HepG2 (cell line): ENCODE results near the gene TMTC2. TPM values are rescaled to one million over a fixed set of nuclear protein-coding genes. Genes with fewer than 3 reads are reported as not detected.

Experiments
- AKAP8 ChIP-seq: sonication (generic); formaldehyde crosslinking; IDR thresholded peaks from 2 replicates; pipeline ENCODE4 v1.5.1; 2020; ENCODE audit warnings: mild to moderate bottlenecking, missing genetic modification reagents
- CEBPZ ChIP-seq: IDR thresholded peaks from 2 replicates; pipeline ENCODE4 v1.6.1; 2012; ENCODE audit warnings: low read length, improper control_type of control experiment
- CTCF ChIP-seq: sonication (generic); formaldehyde crosslinking; IDR thresholded peaks from 2 replicates; pipeline ENCODE4 v1.5.0; 2020; ENCODE audit warnings: mild to moderate bottlenecking, missing genetic modification reagents, moderate library complexity
- FOXA1 ChIP-seq, 2 experiments: fragments of 450-650 bp in 1 of 2; sonication (generic) in 1 of 2; formaldehyde crosslinking in 1 of 2; IDR thresholded peaks; 2 replicates each; pipeline versions ENCODE4 v1.4.0 to v1.6.1; 2016 to 2020; ENCODE audit warnings: missing genetic modification reagents in 1 of 2
- FOXJ3 ChIP-seq: sonication (generic); formaldehyde crosslinking; IDR thresholded peaks from 2 replicates; pipeline ENCODE4 v1.4.0; 2020; ENCODE audit warnings: missing genetic modification reagents, mild to moderate bottlenecking, borderline replicate concordance
- SNRNP70 ChIP-seq: fragments of 200-400 bp; formaldehyde crosslinking; IDR thresholded peaks from 2 replicates; pipeline ENCODE4 v1.6.1; 2017; ENCODE audit warnings: mild to moderate bottlenecking, low read depth, low read length, moderate library complexity
- SP2 ChIP-seq: sonication (generic); formaldehyde crosslinking; IDR thresholded peaks from 2 replicates; pipeline ENCODE4 v1.5.1; 2020; ENCODE audit warnings: mild to moderate bottlenecking, missing genetic modification reagents
- YY1 ChIP-seq: IDR thresholded peaks from 2 replicates; pipeline ENCODE4 v1.6.1; 2011; ENCODE audit warnings: low read length, low read depth, moderate library complexity, mild to moderate bottlenecking; ENCODE audit not compliant: insufficient read depth, insufficient replicate concordance
- ZBED4 ChIP-seq: sonication (generic); formaldehyde crosslinking; IDR thresholded peaks from 2 replicates; pipeline ENCODE4 v1.4.0; 2020; ENCODE audit warnings: missing genetic modification reagents, borderline replicate concordance
- ZFP36 ChIP-seq: fragments of 150-350 bp; IDR thresholded peaks from 2 replicates; pipeline ENCODE4 v1.6.1; 2018; ENCODE audit warnings: borderline replicate concordance, low read length, low read depth; ENCODE audit not compliant: partially characterized antibody
- ZNF17 ChIP-seq: sonication (generic); formaldehyde crosslinking; IDR thresholded peaks from 2 replicates; pipeline ENCODE4 v1.5.0; 2020; ENCODE audit warnings: mild to moderate bottlenecking, missing genetic modification reagents
- ZNF276 ChIP-seq: sonication (generic); formaldehyde crosslinking; IDR thresholded peaks from 2 replicates; pipeline ENCODE4 v1.4.0; 2020; ENCODE audit warnings: mild to moderate bottlenecking, low read depth, missing genetic modification reagents
- ZNF792 ChIP-seq: IDR thresholded peaks from 2 replicates; pipeline ENCODE4 v1.6.1; 2016
- polyA plus RNA-seq, 8 experiments: library from polyadenylated mRNA; depleted of rRNA in 3 of 8; stranded (reverse) in 7 of 8; unstranded in 1 of 8; fragments of >200 nt; fragmentation: Illumina TruSeq in 4 of 8; extraction: Trizol in 4 of 8; gene quantifications; 2 replicates each; pipeline versions ENCODE4 v1.2.1 to v1.2.3, GENCODE V29; 2011 to 2016; ENCODE audit warnings: low read depth in 4 of 8, missing spikeins in 1 of 8, mixed read lengths in 1 of 8; ENCODE audit not compliant: insufficient read depth in 1 of 8
- total RNA-seq, 5 experiments: library from RNA; depleted of rRNA; stranded (reverse); fragments of >200 nt; fragmentation: Illumina TruSeq; extraction: Trizol; gene quantifications; 2 replicates each; pipeline ENCODE4 v1.2.3, GENCODE V29; 2016; ENCODE audit warnings: low read depth in 1 of 5
- TF ChIP-seq, protein P1 (sequence below): sonication (generic); formaldehyde crosslinking; IDR thresholded peaks from 2 replicates; pipeline ENCODE4 v1.4.0; 2020; ENCODE audit warnings: low read depth, mild to moderate bottlenecking, missing genetic modification reagents
- TF ChIP-seq, protein P2 (sequence below): sonication (generic); formaldehyde crosslinking; IDR thresholded peaks from 2 replicates; pipeline ENCODE4 v1.5.1; 2020; ENCODE audit warnings: missing genetic modification reagents, mild to moderate bottlenecking, borderline replicate concordance

Gene TMTC2
- total and polyA plus RNA-seq, 2 of the 13 experiments (the other 11 are each of a cell fraction or from before 2014, with no cell fraction given) = 0.55 to 0.63 TPM

DNA sequence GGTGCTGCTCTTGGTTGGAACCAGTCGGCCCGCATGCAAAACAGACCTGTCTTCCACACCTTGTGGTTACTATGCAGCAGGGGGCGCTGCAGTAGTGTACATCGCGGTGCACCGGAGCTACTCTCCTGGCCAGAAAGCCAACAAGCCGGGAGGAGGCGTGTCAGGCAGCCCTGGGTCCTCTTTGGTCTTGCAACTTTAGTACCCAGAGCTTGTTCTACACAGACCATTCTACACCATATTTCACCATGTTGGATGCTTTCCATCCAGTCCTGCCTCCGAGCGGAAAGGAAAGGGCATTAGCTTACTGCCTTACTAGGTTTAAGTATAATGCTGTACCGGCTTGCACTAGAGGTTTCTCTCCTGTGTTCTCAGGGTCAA lies 927 bp upstream of the TMTC2 start (continued):
- TF ChIP-seq, protein P1, sequence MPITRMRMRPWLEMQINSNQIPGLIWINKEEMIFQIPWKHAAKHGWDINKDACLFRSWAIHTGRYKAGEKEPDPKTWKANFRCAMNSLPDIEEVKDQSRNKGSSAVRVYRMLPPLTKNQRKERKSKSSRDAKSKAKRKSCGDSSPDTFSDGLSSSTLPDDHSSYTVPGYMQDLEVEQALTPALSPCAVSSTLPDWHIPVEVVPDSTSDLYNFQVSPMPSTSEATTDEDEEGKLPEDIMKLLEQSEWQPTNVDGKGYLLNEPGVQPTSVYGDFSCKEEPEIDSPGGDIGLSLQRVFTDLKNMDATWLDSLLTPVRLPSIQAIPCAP (CRISPR knock-in tag) = no peak
- TF ChIP-seq AKAP8 = no peak
- TF ChIP-seq YY1 = peak; percentile 41
- TF ChIP-seq, protein P2, sequence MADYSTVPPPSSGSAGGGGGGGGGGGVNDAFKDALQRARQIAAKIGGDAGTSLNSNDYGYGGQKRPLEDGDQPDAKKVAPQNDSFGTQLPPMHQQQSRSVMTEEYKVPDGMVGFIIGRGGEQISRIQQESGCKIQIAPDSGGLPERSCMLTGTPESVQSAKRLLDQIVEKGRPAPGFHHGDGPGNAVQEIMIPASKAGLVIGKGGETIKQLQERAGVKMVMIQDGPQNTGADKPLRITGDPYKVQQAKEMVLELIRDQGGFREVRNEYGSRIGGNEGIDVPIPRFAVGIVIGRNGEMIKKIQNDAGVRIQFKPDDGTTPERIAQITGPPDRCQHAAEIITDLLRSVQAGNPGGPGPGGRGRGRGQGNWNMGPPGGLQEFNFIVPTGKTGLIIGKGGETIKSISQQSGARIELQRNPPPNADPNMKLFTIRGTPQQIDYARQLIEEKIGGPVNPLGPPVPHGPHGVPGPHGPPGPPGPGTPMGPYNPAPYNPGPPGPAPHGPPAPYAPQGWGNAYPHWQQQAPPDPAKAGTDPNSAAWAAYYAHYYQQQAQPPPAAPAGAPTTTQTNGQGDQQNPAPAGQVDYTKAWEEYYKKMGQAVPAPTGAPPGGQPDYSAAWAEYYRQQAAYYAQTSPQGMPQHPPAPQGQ = no peak
- TF ChIP-seq CTCF (CRISPR knock-in tag) = peak; percentile 97
- no peak for TF ChIP-seq SP2 (CRISPR knock-in tag)
- no peak for TF ChIP-seq CEBPZ
- TF ChIP-seq ZBED4 = 0 out of 2 replicates have a peak, but pooled peaks have one; percentile 60
- no peak for TF ChIP-seq FOXA1 (IDR thresholded peaks at IDR 0.05)
- TF ChIP-seq FOXA1 (CRISPR knock-in tag; IDR thresholded peaks at IDR 0.05) = peak; percentile 68
- no peak for TF ChIP-seq SNRNP70
- TF ChIP-seq FOXJ3 (CRISPR knock-in tag) = no peak
- TF ChIP-seq ZNF17 = no peak
- TF ChIP-seq ZNF792 (CRISPR knock-in tag) = peak; percentile 77
- no peak for TF ChIP-seq ZFP36
- TF ChIP-seq ZNF276 (CRISPR knock-in tag) = no peak
